Activated T-helper 1 cell treated with anti-CD3 and anti-CD28 coated beads, Interleukin-12 subunit alpha, Interleukin-12 subunit beta, Interleukin-2, Interleukin-4 antibody, amounts not matched to agents 30 ng/mL and 10 ng/mL and 1 ng/mL, durations not matched to agents 14 hours and 24 hours and 36 hours (primary cell): ENCODE results near the gene OR6C4. TPM values are rescaled to one million over a fixed set of nuclear protein-coding genes. Genes with fewer than 3 reads are reported as not detected.
"Not testable (repeated sequence)": the region's sequence is repeated elsewhere in the genome, so short reads cannot be mapped to it uniquely, and the experiment has no call there.

Experiments used
- DNase-seq: peaks from one replicate; pipeline ENCODE4 v3.0.0; 2021; ENCODE audit warnings: low spot score
- H3K27ac Mint-ChIP-seq: one replicate; pipeline ENCODE4 v1.8.0; 2021; ENCODE audit warnings: mild to moderate bottlenecking, mixed read lengths
- H3K27me3 Mint-ChIP-seq: one replicate; pipeline ENCODE4 v1.8.0; 2022; ENCODE audit warnings: mild to moderate bottlenecking, moderate library complexity, mixed read lengths; ENCODE audit not compliant: insufficient read depth
- H3K36me3 Mint-ChIP-seq: one replicate; pipeline ENCODE4 v1.8.0; 2021; ENCODE audit warnings: low read depth, mixed read lengths
- H3K4me1 Mint-ChIP-seq: one replicate; pipeline ENCODE4 v1.8.0; 2021; ENCODE audit warnings: low read depth, mixed read lengths
- H3K4me3 Mint-ChIP-seq: one replicate; pipeline ENCODE4 v1.8.0; 2021; ENCODE audit warnings: mild to moderate bottlenecking, moderate library complexity, mixed read lengths
- H3K9me3 Mint-ChIP-seq: one replicate; pipeline ENCODE4 v1.8.0; 2021; ENCODE audit warnings: mixed read lengths
- intact Hi-C: fragments of 100-400 bp; cut with micrococcal nuclease; formaldehyde crosslinking; loops from one replicate; pipeline ENCODE4 v1.15.1; 2024
- total RNA-seq: library from RNA; stranded (reverse); gene quantifications from 2 replicates; pipeline ENCODE4 v1.2.3, GENCODE V29; 2022

Gene OR6C4
- not detected in 2 replicates for total RNA-seq

DNA sequence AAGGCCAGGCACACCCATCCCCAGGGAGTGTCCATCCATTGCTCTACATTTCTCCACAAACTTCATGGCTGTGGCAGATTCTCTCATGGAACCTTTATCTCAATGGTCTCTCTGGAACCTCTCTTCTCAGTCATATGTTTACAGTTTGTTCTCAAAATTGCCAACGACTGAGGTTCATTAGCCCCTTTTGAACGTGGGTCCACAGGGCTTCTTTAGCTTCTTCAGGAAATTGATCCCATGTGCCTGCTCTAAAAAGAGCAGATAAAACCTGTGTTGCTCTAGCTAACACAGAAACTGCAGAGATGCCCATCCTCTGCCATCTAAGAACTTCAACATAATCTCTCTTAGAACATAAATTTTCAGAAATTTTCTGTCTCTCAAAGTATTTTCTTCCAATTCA is at the start of gene OR6C4:
TSS of gene OR6C4 (plus strand) at position 301 of the 400 bp plus-strand sequence. CDS start 1,625 bp downstream, outside the sequence.
- Mint-ChIP-seq H3K9me3 (no peaks in the 10 kb centered on the region), H3K27me3 (no peaks in the 10 kb centered on the region), H3K4me3 (no peak within 1 kb of the TSS), H3K4me1 (no peaks in the 10 kb centered on the region), H3K36me3 (no peaks in the 10 kb centered on the region), H3K27ac (no peak within 1 kb of the TSS)
- no peak for DNase-seq
- intact Hi-C loops, result no loop called here

DNA sequence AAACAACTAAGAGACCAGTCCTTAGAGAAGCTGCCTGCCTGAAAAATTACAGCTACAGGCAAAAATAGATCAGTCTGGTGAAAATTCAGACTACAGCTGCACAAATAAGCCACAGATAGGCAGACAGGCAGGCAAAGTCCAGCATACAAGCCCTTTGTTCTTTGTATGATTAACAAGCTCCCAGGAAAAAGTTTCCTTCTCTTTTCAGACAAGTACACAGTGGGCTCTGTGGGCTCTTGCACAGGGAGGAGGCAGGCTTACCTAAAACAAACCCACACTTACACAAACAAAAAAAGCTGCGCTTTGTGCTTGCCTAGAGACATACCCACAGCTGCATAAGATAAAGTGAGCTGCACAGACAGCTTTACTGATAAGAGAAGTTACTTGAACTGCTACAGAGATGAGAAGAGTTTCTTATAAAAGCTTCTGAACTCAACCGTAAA is 49.6 kb upstream of the OR6C4 start:
- DNase-seq, result no peak
- Mint-ChIP-seq H3K36me3 (no peaks in the 10 kb centered on the region), H3K27me3 (peaks cover 6% of the 10 kb centered on the region), H3K4me1 (no peaks in the 10 kb centered on the region), H3K9me3 (no peaks in the 10 kb centered on the region), H3K27ac (no peak overlapping the region), H3K4me3 (no peak overlapping the region)
- intact Hi-C loops, result no loop called here

DNA sequence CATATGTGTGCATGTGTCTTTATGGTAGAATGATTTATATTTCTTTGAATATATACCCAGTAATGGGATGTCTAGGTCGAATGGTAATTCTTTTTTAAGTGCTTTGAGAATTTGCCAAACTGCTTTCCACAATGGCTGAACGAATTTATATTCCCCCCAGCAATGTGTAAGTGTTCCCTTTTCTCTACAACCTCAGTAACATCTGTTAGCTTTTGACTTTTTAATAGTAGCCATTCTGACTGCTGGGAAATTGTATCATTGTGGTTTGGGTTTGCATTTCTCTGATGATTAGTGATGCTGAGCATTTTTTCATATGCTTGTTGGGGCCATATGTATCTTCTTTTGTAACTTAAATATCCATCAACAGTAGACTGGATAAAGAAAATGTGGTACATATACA is 47.8 kb upstream of the OR6C4 start:
- no peaks in the 10 kb centered on the region for H3K9me3 Mint-ChIP-seq
- H3K27me3 Mint-ChIP-seq, result peaks cover 4% of the 10 kb centered on the region
- H3K4me3 Mint-ChIP-seq, result no peak overlapping the region
- no peaks in the 10 kb centered on the region for H3K4me1 Mint-ChIP-seq
- H3K27ac Mint-ChIP-seq, result no peak overlapping the region
- DNase-seq, result no peak
- H3K36me3 Mint-ChIP-seq, result no peaks in the 10 kb centered on the region
- intact Hi-C loops, result no loop called here

DNA sequence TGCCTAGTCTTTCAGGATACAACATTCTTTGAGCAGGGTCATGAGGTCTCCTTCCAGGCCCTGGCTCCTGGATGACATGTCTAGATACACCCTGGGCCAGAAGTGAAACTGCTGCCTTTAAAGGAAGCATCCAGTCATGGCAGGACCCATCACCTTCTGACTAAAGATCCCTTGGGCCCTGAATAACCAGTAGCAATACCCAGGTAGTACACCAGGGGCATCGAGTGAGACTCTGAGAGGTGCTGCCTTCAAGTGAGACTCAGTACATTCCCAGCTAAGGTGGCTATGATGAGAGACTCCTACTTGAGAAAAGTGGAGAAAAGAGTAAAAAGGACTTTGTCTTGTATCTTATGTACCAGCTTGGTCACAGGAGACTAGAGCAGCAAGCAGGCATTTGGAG is 33.7 kb upstream of the OR6C4 start:
- no peak for DNase-seq
- Mint-ChIP-seq H3K27ac (no peak overlapping the region), H3K9me3 (no peaks in the 10 kb centered on the region), H3K4me1 (no peaks in the 10 kb centered on the region), H3K36me3 (no peaks in the 10 kb centered on the region), H3K4me3 (no peak overlapping the region), H3K27me3 (peaks cover 2% of the 10 kb centered on the region)
- intact Hi-C loops, result no loop called here

DNA sequence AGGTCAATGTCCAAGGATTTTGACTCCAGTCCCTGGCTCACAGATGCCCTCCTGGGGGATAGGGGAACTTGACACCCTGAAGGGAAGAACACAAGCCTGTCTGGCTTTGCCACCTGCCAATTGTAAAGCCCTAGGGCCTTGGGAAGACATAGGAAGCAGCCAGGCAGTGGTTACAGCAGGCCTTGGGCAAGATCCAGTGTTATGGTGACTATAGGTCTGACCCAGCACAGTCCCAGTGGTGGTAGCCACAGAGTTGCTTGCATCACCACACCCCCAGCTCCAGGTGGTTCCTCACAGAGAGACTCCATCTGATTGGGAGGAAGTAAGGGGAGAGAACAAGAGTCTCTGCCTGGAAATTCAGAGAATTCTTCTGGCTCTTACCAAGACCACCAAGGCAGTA is 33.0 kb upstream of the OR6C4 start:
- intact Hi-C loops, result no loop called here
- Mint-ChIP-seq H3K4me3 (no peak overlapping the region), H3K36me3 (no peaks in the 10 kb centered on the region), H3K9me3 (no peaks in the 10 kb centered on the region), H3K4me1 (no peaks in the 10 kb centered on the region), H3K27me3 (peaks cover 2% of the 10 kb centered on the region), H3K27ac (no peak overlapping the region)
- DNase-seq, result no peak

DNA sequence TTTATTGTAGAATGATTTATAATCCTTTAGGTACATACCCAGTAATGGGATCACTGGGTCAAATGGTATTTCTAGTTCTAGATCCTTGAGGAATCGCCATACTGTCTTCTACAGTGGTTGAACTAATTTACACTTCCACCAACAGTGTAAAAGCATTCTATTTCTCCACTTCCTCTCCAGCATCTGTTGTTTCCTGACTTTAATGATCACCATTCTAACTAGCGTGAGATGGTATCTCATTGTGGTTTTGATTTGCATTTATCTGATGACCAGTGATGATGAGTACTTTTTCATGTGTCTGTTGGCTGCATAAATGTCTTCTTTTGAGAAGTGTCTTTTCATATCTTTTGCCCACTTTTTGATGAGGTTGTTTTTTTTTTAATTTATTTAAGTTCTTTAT is 1.2 kb upstream of the OR6C4 start:
- H3K4me3 Mint-ChIP-seq, H3K27me3 Mint-ChIP-seq, H3K27ac Mint-ChIP-seq, H3K36me3 Mint-ChIP-seq, H3K9me3 Mint-ChIP-seq, intact Hi-C loops, H3K4me1 Mint-ChIP-seq, DNase-seq: not testable (repeated sequence)

DNA sequence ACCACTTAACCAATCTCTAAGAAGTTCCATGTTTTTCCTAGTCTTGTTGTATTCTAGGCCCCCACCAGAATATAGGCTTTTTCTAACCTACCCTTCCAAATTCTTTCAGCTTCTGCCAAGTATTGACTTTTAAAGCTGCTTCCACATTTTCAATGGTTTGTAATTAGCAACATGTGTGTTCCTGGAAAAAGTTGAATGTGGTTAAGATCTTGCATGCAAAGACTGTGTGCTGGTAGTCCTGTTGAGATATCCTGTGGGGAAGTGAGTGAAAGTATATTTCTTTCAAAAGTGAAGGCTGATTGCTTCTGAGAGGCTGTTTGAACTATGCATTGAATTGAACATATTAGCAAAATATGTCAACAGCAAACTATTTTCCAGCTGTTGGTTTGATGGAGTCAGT is 646 bp upstream of the OR6C4 start:
- Mint-ChIP-seq H3K36me3 (no peaks in the 10 kb centered on the region), H3K4me1 (no peaks in the 10 kb centered on the region), H3K9me3 (no peaks in the 10 kb centered on the region), H3K27me3 (no peaks in the 10 kb centered on the region), H3K4me3 (no peak overlapping the region), H3K27ac (no peak overlapping the region)
- intact Hi-C loops, result no loop called here
- no peak for DNase-seq

DNA sequence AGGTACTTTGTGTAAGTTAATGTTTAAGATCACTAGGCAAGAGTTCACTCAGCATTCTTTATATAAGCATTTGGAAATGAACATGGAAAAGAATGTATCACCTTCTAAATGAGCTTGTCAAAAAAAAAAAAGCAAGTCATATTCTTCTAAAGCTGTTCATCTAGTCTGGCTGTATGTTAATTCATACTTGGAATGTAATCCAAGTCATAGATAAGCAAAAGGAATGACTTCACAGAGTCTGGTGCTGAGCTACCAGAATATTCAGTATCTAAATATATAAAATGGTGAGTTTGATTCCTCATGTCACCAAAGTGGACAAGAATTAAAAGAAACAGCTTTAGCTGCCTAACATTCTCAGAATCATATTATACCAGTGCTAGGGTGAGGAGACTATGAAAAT is 4.9 kb downstream of the OR6C4 start:
- no peak overlapping the region for H3K27ac Mint-ChIP-seq
- no peaks in the 10 kb centered on the region for H3K36me3 Mint-ChIP-seq
- intact Hi-C loops, result no loop called here
- no peaks in the 10 kb centered on the region for H3K27me3 Mint-ChIP-seq
- H3K4me3 Mint-ChIP-seq, result no peak overlapping the region
- no peaks in the 10 kb centered on the region for H3K4me1 Mint-ChIP-seq
- DNase-seq, result no peak
- H3K9me3 Mint-ChIP-seq, result peaks cover 13% of the 10 kb centered on the region

DNA sequence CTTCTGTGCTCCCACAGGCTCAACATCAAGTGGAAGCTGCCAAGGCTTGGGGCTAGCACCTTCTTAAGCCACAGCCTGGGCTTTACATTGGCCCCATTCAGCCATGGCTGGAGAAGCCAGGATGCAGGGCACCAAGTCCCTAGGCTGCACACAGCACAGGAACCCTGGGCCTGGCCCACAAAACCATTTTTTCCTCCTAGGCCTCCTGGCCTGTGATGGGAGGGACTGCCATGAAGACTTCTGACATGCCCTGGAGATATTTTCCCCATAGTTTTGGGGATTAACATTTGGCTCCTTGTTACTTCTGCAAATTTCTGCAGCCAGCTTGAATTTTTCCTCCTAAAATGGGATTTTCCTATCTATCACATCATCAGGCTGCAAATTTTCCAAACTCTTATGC is 20.7 kb downstream of the OR6C4 start:
- DNase-seq, H3K4me1 Mint-ChIP-seq, H3K27me3 Mint-ChIP-seq, H3K27ac Mint-ChIP-seq, H3K4me3 Mint-ChIP-seq, intact Hi-C loops, H3K36me3 Mint-ChIP-seq: not testable (repeated sequence)
- H3K9me3 Mint-ChIP-seq, result peaks cover 32% of the 10 kb centered on the region

DNA sequence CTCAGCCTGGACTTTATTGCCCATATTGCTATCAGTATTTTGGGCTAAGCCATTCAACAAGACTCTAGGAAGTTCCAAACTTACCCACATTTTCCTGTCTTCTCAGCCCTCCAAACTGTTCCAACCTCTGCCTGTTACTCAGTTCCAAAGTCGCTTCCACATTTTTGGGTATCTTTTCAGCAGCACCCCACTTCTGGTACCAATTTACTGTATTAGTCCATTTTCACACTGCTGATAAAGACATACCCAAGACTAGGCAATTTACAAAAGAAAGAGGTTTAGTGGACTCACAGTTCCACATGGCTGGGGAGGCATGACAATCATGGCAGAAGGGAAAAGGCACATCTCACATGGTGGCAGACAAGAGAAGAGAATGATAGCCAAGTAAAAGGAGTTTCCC is 21.3 kb downstream of the OR6C4 start:
- H3K9me3 Mint-ChIP-seq, result peaks cover 32% of the 10 kb centered on the region
- DNase-seq, H3K4me1 Mint-ChIP-seq, H3K27me3 Mint-ChIP-seq, H3K27ac Mint-ChIP-seq, intact Hi-C loops, H3K4me3 Mint-ChIP-seq, H3K36me3 Mint-ChIP-seq: not testable (repeated sequence)

DNA sequence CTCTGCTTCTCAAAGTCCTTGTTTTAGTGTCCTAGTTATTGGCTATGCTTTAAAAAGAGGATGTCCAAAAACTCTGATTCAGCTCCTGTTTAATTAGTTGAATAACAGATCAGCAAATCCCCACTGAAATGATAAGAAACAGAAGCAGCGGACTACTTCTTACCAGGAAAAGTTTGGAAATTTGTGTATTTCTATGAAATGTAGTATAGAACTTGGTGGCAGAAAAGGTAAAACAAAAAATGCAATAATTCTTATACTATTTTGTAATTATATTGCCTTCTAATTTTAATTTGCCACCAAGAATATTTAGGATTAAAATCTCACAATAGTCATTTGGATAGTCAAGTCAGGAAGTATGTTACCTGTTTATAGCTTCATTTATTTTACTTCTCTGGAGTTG is 22.8 kb downstream of the OR6C4 start, which contains the start of gene OR2AP1:
TSS of gene OR2AP1 (plus strand) at position 301 of the 400 bp plus-strand sequence. CDS start 1,947 bp downstream, outside the sequence.
- Mint-ChIP-seq H3K27me3 (no peaks in the 10 kb centered on the region), H3K27ac (no peak within 1 kb of the TSS), H3K4me3 (no peak within 1 kb of the TSS), H3K36me3 (no peaks in the 10 kb centered on the region), H3K9me3 (peaks cover 32% of the 10 kb centered on the region), H3K4me1 (no peaks in the 10 kb centered on the region)
- intact Hi-C loops, result no loop called here
- DNase-seq, result no peak

DNA sequence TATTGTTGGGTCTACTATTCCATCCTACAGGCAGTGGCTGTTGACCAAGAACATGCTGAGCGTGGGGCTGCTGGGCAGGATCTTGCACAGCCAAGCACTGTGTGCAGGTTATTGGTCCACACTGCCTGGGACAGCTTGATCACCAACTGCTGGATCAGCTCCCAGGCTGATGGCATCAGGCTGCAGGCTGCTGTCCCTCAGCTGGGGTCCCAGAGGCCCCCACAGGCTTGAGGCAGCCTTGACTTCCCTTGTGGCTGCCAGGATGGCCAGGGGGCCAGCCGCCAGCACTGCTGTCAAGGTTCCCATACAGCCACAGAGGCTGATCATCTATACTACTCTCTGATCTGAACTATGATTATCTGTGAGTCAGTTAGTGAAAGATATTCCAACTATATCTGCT is 32.7 kb downstream of the OR6C4 start:
- no peaks in the 10 kb centered on the region for H3K36me3 Mint-ChIP-seq
- no peak for DNase-seq
- H3K4me3 Mint-ChIP-seq, result no peak overlapping the region
- peaks cover 3% of the 10 kb centered on the region for H3K27me3 Mint-ChIP-seq
- intact Hi-C loops, result no loop called here
- H3K9me3 Mint-ChIP-seq, result peaks cover 4% of the 10 kb centered on the region
- H3K4me1 Mint-ChIP-seq, result no peaks in the 10 kb centered on the region
- H3K27ac Mint-ChIP-seq, result no peak overlapping the region

DNA sequence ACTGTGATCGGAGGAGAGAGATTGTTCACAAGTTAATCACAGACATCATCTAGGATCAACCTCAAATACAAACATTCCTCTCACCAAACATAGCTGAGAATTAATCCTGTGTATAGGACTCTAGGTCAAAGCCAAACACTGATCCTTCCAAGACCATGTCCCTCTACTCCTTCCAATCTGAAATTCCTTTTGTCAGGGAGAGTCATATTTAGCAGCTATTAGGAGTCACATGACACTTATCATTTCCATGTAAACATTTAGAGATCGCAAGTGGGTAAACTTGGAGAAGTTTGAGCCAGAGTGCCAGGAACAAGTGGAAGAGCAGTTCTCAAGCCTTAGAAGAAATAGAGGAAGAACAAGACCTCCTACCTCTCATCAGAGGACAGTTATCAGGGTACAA is 36.4 kb downstream of the OR6C4 start:
- Mint-ChIP-seq H3K4me1 (no peaks in the 10 kb centered on the region), H3K9me3 (no peaks in the 10 kb centered on the region), H3K36me3 (no peaks in the 10 kb centered on the region), H3K27ac (no peak overlapping the region), H3K27me3 (peaks cover 6% of the 10 kb centered on the region), H3K4me3 (no peak overlapping the region)
- DNase-seq, result no peak
- intact Hi-C loops, result no loop called here

DNA sequence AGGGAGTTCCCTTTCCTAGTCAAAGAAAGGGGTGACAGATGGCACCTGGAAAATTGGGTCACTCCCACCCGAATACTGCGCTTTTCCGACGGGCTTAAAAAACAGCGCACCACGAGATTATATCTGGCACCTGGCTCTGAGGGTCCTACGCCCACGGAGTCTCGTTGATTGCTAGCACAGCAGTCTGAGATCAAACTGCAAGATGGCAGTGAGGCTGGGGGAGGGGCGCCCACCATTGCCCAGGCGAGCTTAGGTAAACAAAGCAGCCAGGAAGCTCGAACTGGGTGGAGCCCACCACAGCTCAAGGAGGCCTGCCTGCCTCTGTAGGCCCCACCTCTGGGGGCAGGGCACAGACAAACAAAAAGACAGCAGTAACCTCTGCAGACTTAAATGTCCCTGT is 40.8 kb downstream of the OR6C4 start:
- H3K9me3 Mint-ChIP-seq, H3K27ac Mint-ChIP-seq, H3K36me3 Mint-ChIP-seq, intact Hi-C loops, H3K27me3 Mint-ChIP-seq, H3K4me3 Mint-ChIP-seq, H3K4me1 Mint-ChIP-seq, DNase-seq: not testable (repeated sequence)
